Ramos (cell line): ENCODE data around the gene FOXA3.

Experiments used
- in situ Hi-C: fragments of 300-500 bp; cut with MboI; formaldehyde crosslinking; loops from one replicate; pipeline ENCODE4 v1.14.3; 2022; ENCODE audit warnings: low sequenced_read_pairs; ENCODE audit not compliant: unreplicated experiment

FOXA3 gene

GRCh38 chr19:45872095-45872919, 8.2 kb downstream of the FOXA3 start:
- in situ Hi-C loops: no loop called here

- in situ Hi-C loops: no loop called here
Observed at GRCh38 chr19:45873219-45873772, 9.2 kb downstream of the FOXA3 start.

- in situ Hi-C loops: no loop called here
Observed at GRCh38 chr19:45874620-45874966, 10.5 kb downstream of the FOXA3 start.

GRCh38 chr19:45876161-45876410, 12.0 kb downstream of the FOXA3 start:
- in situ Hi-C loops: no loop called here

GRCh38 chr19:45876411-45877197, 12.5 kb downstream of the FOXA3 start:
- in situ Hi-C loops: no loop called here

- in situ Hi-C loops: no loop called here
Observed at GRCh38 chr19:45878043-45878794, 14.1 kb downstream of the FOXA3 start.

GRCh38 chr19:45879055-45879454, 14.9 kb downstream of the FOXA3 start:
- in situ Hi-C loops: no loop called here

GRCh38 chr19:45879971-45880370, 15.8 kb downstream of the FOXA3 start:
- in situ Hi-C loops: no loop called here

- in situ Hi-C loops: no loop called here
Observed at GRCh38 chr19:45881082-45881908, 17.2 kb downstream of the FOXA3 start.

- in situ Hi-C loops: no loop called here
Observed at GRCh38 chr19:45881909-45882528, 17.9 kb downstream of the FOXA3 start.

- in situ Hi-C loops: no loop called here
Observed at GRCh38 chr19:45882652-45883585, 18.8 kb downstream of the FOXA3 start.

GRCh38 chr19:45883586-45883880, 19.4 kb downstream of the FOXA3 start:
- in situ Hi-C loops: no loop called here

- in situ Hi-C loops: no loop called here
Observed at GRCh38 chr19:45883881-45884681, 20.0 kb downstream of the FOXA3 start.

GRCh38 chr19:45884682-45885555, 20.8 kb downstream of the FOXA3 start:
- in situ Hi-C loops: no loop called here

- in situ Hi-C loops: no loop called here
Observed at GRCh38 chr19:45885556-45886426, 21.7 kb downstream of the FOXA3 start, which contains the start of gene IRF2BP1. IRF2BP1 (minus strand) TSS chr19:45886141; CDS start chr19:45885774, 367 bp downstream.
